ENCODE results near the gene FAM151B.

DNA sequence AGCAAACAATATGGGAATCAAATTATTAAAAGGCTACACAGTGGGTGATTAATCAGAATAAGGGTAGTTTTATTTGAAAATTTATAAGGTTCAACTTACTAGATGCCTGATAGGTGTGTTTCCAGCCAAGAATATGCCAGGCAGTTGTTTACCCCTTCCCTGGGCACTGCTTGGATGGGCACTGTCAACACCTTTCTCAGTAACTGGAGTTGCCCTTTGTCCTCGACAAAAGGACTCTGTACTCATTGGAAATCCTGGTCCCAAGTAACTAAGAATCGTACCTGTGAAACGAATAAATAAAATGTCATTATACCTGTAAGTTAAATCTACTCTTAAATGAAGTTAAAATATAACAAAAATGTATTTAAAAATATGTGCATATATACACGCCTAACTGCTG, 67.2 kb downstream of the FAM151B start:
- TF ChIP-seq, protein P1, sequence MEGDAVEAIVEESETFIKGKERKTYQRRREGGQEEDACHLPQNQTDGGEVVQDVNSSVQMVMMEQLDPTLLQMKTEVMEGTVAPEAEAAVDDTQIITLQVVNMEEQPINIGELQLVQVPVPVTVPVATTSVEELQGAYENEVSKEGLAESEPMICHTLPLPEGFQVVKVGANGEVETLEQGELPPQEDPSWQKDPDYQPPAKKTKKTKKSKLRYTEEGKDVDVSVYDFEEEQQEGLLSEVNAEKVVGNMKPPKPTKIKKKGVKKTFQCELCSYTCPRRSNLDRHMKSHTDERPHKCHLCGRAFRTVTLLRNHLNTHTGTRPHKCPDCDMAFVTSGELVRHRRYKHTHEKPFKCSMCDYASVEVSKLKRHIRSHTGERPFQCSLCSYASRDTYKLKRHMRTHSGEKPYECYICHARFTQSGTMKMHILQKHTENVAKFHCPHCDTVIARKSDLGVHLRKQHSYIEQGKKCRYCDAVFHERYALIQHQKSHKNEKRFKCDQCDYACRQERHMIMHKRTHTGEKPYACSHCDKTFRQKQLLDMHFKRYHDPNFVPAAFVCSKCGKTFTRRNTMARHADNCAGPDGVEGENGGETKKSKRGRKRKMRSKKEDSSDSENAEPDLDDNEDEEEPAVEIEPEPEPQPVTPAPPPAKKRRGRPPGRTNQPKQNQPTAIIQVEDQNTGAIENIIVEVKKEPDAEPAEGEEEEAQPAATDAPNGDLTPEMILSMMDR (conservative IDR thresholded peaks at IDR 0.05) = no peak
- TF ChIP-seq ZFX (IDR thresholded peaks at IDR 0.05) = no peak
